MCF 10A (cell line): ENCODE data around the gene IQCC. TPM values are rescaled to one million over a fixed set of nuclear protein-coding genes. Genes with fewer than 3 reads are reported as not detected.

Experiments used
- BruUV-seq: library from RNA; stranded (reverse); fragments of 400-500 nt; replicated peaks from 2 replicates; lab custom pipeline; 2021; lab: Mats Ljungman, UMichigan
- CTCF ChIA-PET: fragments of 300-600 bp; sonication (Branson Sonifier 250); formaldehyde crosslinking; extraction: SDS; loops from one replicate; lab custom pipeline; 2021; ENCODE audit warnings: antibody characterized with exemption, inconsistent platforms; lab: Yijun Ruan, JAX
- POLR2A ChIA-PET: fragments of 300-600, 350-650 bp; sonication (Branson Sonifier 250); formaldehyde crosslinking; extraction: SDS; loops from one replicate; lab custom pipeline; 2020; ENCODE audit warnings: antibody characterized with exemption, inconsistent platforms; lab: Yijun Ruan, JAX
- DNase-seq: peaks from one replicate; pipeline ENCODE4 v3.0.0-alpha.2; 2018; ENCODE audit not compliant: unreplicated experiment
- H3K27ac Mint-ChIP-seq: one replicate; pipeline ENCODE4 v1.8.0; 2022; ENCODE audit warnings: mild to moderate bottlenecking, low read depth, mixed read lengths; ENCODE audit not compliant: unreplicated experiment
- H3K27me3 Mint-ChIP-seq: one replicate; pipeline ENCODE4 v1.8.0; 2022; ENCODE audit warnings: mixed read lengths; ENCODE audit not compliant: insufficient read depth, unreplicated experiment
- H3K36me3 Mint-ChIP-seq: one replicate; pipeline ENCODE4 v1.8.0; 2022; ENCODE audit warnings: mild to moderate bottlenecking, moderate library complexity, mixed read lengths; ENCODE audit not compliant: insufficient read depth, unreplicated experiment
- H3K4me1 Mint-ChIP-seq: one replicate; pipeline ENCODE4 v1.8.0; 2022; ENCODE audit warnings: mixed read lengths; ENCODE audit not compliant: insufficient read depth, unreplicated experiment
- H3K4me3 Mint-ChIP-seq: one replicate; pipeline ENCODE4 v1.8.0; 2022; ENCODE audit warnings: mild to moderate bottlenecking, moderate library complexity, mixed read lengths; ENCODE audit not compliant: unreplicated experiment
- H3K9me3 Mint-ChIP-seq: one replicate; pipeline ENCODE4 v1.8.0; 2022; ENCODE audit warnings: mixed read lengths; ENCODE audit not compliant: unreplicated experiment
- CTCF ChIP-seq: fragments of 200-600 bp; IDR thresholded peaks from one replicate; pipeline ENCODE4 v1.8.0; 2022; ENCODE audit warnings: antibody characterized with exemption, mild to moderate bottlenecking; ENCODE audit not compliant: unreplicated experiment
- intact Hi-C: fragments of 100-400 bp; cut with micrococcal nuclease; formaldehyde crosslinking; loops from 2 replicates; pipeline ENCODE4 v1.14.1; 2022
- total RNA-seq: library from RNA; stranded (reverse); gene quantifications from 2 replicates; pipeline ENCODE4 v1.2.3, GENCODE V29; 2022

Gene IQCC
- total RNA-seq, 1 experiment from 2014 or later, result 1.9 TPM

GRCh38 chr1:32195531-32195930 is 9.9 kb upstream of the IQCC start:
- intact Hi-C loops, result no loop called here
- H3K27ac Mint-ChIP-seq, result no peak overlapping the region
- POLR2A ChIA-PET, result interaction anchor here (1.0 to 2.9 kb wide), 3 partner anchors 11 to 16 kb away, joined by 3 to 13 read pairs (median 3); partner anchors contain the start of gene TXLNA
- no peak for DNase-seq
- peaks cover 6% of the 10 kb centered on the region for H3K4me1 Mint-ChIP-seq
- H3K4me3 Mint-ChIP-seq, result no peak overlapping the region
- CTCF ChIA-PET, result no interaction called here
- no peak for TF ChIP-seq CTCF
- no TSS peak for BruUV-seq
- no peaks in the 10 kb centered on the region for H3K27me3 Mint-ChIP-seq
- peaks cover 71% of the 10 kb centered on the region for H3K36me3 Mint-ChIP-seq
- H3K9me3 Mint-ChIP-seq, result no peaks in the 10 kb centered on the region

GRCh38 chr1:32195972-32196823 is 9.3 kb upstream of the IQCC start:
- Mint-ChIP-seq H3K4me1 (peaks cover 6% of the 10 kb centered on the region), H3K4me3 (no peak overlapping the region), H3K27ac (peak overlapping the region; percentile 46), H3K36me3 (peaks cover 64% of the 10 kb centered on the region), H3K9me3 (no peaks in the 10 kb centered on the region), H3K27me3 (no peaks in the 10 kb centered on the region)
- TSS peak; percentile 20 for BruUV-seq
- ChIA-PET POLR2A (interaction anchor here (0.6 to 2.9 kb wide), 6 partner anchors 10 to 477 kb away, joined by 3 to 13 read pairs (median 6); partner anchors contain the start of genes IQCC, KPNA6 and TXLNA), CTCF (interaction anchor here (3.3 kb wide), 1 partner anchor 19 kb away, joined by 11 read pairs; no protein-coding TSS in a partner anchor)
- DNase-seq, result no peak
- TF ChIP-seq CTCF, result no peak
- intact Hi-C loops, result no loop called here

GRCh38 chr1:32197074-32197473 is 8.4 kb upstream of the IQCC start:
- intact Hi-C loops, result no loop called here
- H3K27me3 Mint-ChIP-seq, result no peaks in the 10 kb centered on the region
- H3K4me1 Mint-ChIP-seq, result peaks cover 12% of the 10 kb centered on the region
- no peak overlapping the region for H3K4me3 Mint-ChIP-seq
- no peak for TF ChIP-seq CTCF
- CTCF ChIA-PET, result interaction anchor here (3.3 kb wide), 1 partner anchor 18 kb away, joined by 11 read pairs; no protein-coding TSS in a partner anchor
- no peak overlapping the region for H3K27ac Mint-ChIP-seq
- no TSS peak for BruUV-seq
- H3K36me3 Mint-ChIP-seq, result peaks cover 55% of the 10 kb centered on the region
- POLR2A ChIA-PET, result interaction anchor here (0.6 to 2.9 kb wide), 7 partner anchors 9 to 478 kb away, joined by 3 to 13 read pairs (median 5); partner anchors contain the start of genes IQCC, KPNA6 and TXLNA
- DNase-seq, result no peak
- no peaks in the 10 kb centered on the region for H3K9me3 Mint-ChIP-seq

GRCh38 chr1:32197837-32198236 is 7.6 kb upstream of the IQCC start:
- Mint-ChIP-seq H3K4me1 (peaks cover 12% of the 10 kb centered on the region), H3K27ac (no peak overlapping the region), H3K9me3 (no peaks in the 10 kb centered on the region), H3K27me3 (no peaks in the 10 kb centered on the region), H3K4me3 (no peak overlapping the region), H3K36me3 (peaks cover 48% of the 10 kb centered on the region)
- intact Hi-C loops, result no loop called here
- ChIA-PET CTCF (interaction anchor here (0.6 to 3.3 kb wide), 3 partner anchors 8 to 56 kb away, joined by 3 to 11 read pairs (median 3); no protein-coding TSS in a partner anchor), POLR2A (interaction anchor here (0.6 to 2.9 kb wide), 6 partner anchors 8 to 368 kb away, joined by 3 to 13 read pairs (median 6); partner anchors contain the start of genes IQCC, KPNA6 and TXLNA)
- no peak for TF ChIP-seq CTCF
- no TSS peak for BruUV-seq
- no peak for DNase-seq
